VCaP (cell line): ENCODE results near the gene NAT8.
"Not testable (repeated sequence)": the region's sequence is repeated elsewhere in the genome, so short reads cannot be mapped to it uniquely, and the experiment has no call there.

Experiments used
- H3K27ac ChIP-seq: fragments of 450-650 bp; 2 replicates; pipeline ENCODE4 v1.5.1; 2017
- TF ChIP-seq, protein P1 (sequence below): fragments of 450-650 bp; conservative IDR thresholded peaks from 2 replicates; pipeline ENCODE4 v1.5.1; 2017; ENCODE audit warnings: mild to moderate bottlenecking, moderate library complexity

NAT8 gene

DNA sequence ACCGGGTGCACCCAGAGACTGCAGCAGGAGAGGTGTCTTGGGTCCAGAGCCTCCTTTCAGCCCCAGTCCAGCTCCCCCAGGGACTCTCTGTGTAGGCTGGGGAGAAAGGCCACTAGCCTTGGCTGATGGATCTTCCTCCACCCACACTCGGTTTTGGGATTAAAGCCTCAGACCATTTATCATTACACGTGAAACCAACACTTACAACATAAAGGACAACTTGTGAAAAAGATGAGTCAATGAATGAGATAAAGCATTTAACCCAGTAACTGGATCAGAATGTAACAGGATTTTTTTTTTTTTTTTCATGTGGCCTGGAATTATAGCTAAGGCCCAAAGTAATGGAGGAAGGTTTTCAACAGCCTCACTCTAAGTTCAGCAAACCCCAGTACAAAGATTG lies 32.1 kb downstream of the NAT8 start:
- no peak overlapping the region for H3K27ac ChIP-seq
- TF ChIP-seq, protein P1, sequence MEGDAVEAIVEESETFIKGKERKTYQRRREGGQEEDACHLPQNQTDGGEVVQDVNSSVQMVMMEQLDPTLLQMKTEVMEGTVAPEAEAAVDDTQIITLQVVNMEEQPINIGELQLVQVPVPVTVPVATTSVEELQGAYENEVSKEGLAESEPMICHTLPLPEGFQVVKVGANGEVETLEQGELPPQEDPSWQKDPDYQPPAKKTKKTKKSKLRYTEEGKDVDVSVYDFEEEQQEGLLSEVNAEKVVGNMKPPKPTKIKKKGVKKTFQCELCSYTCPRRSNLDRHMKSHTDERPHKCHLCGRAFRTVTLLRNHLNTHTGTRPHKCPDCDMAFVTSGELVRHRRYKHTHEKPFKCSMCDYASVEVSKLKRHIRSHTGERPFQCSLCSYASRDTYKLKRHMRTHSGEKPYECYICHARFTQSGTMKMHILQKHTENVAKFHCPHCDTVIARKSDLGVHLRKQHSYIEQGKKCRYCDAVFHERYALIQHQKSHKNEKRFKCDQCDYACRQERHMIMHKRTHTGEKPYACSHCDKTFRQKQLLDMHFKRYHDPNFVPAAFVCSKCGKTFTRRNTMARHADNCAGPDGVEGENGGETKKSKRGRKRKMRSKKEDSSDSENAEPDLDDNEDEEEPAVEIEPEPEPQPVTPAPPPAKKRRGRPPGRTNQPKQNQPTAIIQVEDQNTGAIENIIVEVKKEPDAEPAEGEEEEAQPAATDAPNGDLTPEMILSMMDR = no peak

- not testable (repeated sequence) for H3K27ac ChIP-seq
Observed at GRCh38 chr2:73604589-73604988, 37.6 kb downstream of the NAT8 start.

- H3K27ac ChIP-seq = not testable (repeated sequence)
Observed at GRCh38 chr2:73603099-73603588, 39.1 kb downstream of the NAT8 start.

GRCh38 chr2:73601780-73602179 lies 40.4 kb downstream of the NAT8 start:
- H3K27ac ChIP-seq = no peak overlapping the region

DNA sequence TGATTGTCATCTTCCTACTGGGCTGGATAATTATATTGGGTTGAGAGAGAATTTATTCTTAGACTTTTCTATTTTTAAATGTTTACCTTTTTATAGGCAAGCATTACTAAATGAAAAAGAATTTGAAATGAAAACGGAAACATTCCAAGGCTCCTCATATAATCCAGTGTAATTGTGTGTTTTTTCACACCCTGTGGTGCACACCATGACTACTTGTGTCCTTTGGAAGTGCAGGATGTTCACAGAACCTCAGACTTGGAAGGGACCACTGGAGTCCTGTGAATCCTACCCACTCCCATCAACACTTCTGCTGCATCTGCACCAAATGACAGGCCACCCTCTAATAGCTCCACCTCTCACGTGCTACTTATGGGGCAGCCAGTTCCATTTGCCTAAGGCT lies 48.0 kb downstream of the NAT8 start:
- TF ChIP-seq, protein P1 = no peak

More at GRCh38 chr2:73601780-73602179, 40.4 kb downstream of the NAT8 start:
- TF ChIP-seq, protein P1 = no peak

GRCh38 chr2:73593680-73594079 lies 48.5 kb downstream of the NAT8 start:
- H3K27ac ChIP-seq = no peak overlapping the region
- TF ChIP-seq, protein P1 = no peak

More for the DNA sequence above, 48.0 kb downstream of the NAT8 start:
- no peak overlapping the region for H3K27ac ChIP-seq
